Measurements from ENCODE around the gene NOC2L. TPM values are rescaled to one million over a fixed set of nuclear protein-coding genes. Genes with fewer than 3 reads are reported as not detected.
A peak's percentile ranks its signal among the peaks of the same experiment; 100 is the strongest.

Gene NOC2L
- total RNA-seq, 1 donor from 2014 or later: 54.1 TPM

GRCh38 chr1:916173-917075 lies 42.6 kb downstream of the NOC2L start:
- DNase-seq (ENCODE audit: low spot score): no peak

GRCh38 chr1:915295-916172 lies 43.5 kb downstream of the NOC2L start:
- no peak for DNase-seq (ENCODE audit: low spot score)

- DNase-seq (ENCODE audit: low spot score): no peak
Observed at GRCh38 chr1:914891-915280, 44.2 kb downstream of the NOC2L start.

GRCh38 chr1:914131-914890 lies 44.7 kb downstream of the NOC2L start:
- no peak for DNase-seq (ENCODE audit: low spot score)

- DNase-seq (ENCODE audit: low spot score): peak; percentile 77
Observed at GRCh38 chr1:913491-914130, 45.4 kb downstream of the NOC2L start.

- DNase-seq (ENCODE audit: low spot score): no peak
Observed at GRCh38 chr1:912740-913301, 46.2 kb downstream of the NOC2L start.

GRCh38 chr1:911875-912739 lies 46.9 kb downstream of the NOC2L start:
- no peak for DNase-seq (ENCODE audit: low spot score)

- peak; percentile 69 for DNase-seq (ENCODE audit: low spot score)
Observed at GRCh38 chr1:910881-911721, 48.0 kb downstream of the NOC2L start.

GRCh38 chr1:910311-910880 lies 48.7 kb downstream of the NOC2L start:
- DNase-seq (ENCODE audit: low spot score): peak; percentile 13

- DNase-seq (ENCODE audit: low spot score): peak; percentile 8
Observed at GRCh38 chr1:909861-910310, 49.2 kb downstream of the NOC2L start.

GRCh38 chr1:908661-909060 lies 50.4 kb downstream of the NOC2L start:
- DNase-seq (ENCODE audit: low spot score): no peak

- peak; percentile 9 for DNase-seq (ENCODE audit: low spot score)
Observed at GRCh38 chr1:907611-908451, 51.2 kb downstream of the NOC2L start.

- peak; percentile 53 for DNase-seq (ENCODE audit: low spot score)
Observed at GRCh38 chr1:906600-907420, 52.2 kb downstream of the NOC2L start.

- DNase-seq (ENCODE audit: low spot score): no peak
Observed at GRCh38 chr1:905811-906599, 53.1 kb downstream of the NOC2L start.

GRCh38 chr1:905071-905749 lies 53.8 kb downstream of the NOC2L start:
- DNase-seq (ENCODE audit: low spot score): no peak

Measured in mucosa of gallbladder (tissue), 1 donor.